Stimulated activated memory B cell treated with anti-CD40 and anti-IgM and Interleukin-4, amounts not matched to agents 10 μg/mL and 1 μg/mL and 100 μg/mL, for 72 hours (primary cell): ENCODE measurements around the gene RNF227.

Experiments used
- ATAC-seq: fragments of 150-1000 bp; cut with Tn5 transposase; 2 replicates; pipeline ENCODE4 v1.10.0; 2021
- H3K27ac Mint-ChIP-seq: one replicate; pipeline ENCODE4 v1.8.0; 2022; ENCODE audit warnings: mild to moderate bottlenecking, mixed read lengths
- H3K27me3 Mint-ChIP-seq: one replicate; pipeline ENCODE4 v1.8.0; 2022; ENCODE audit warnings: mixed read lengths
- H3K36me3 Mint-ChIP-seq: one replicate; pipeline ENCODE4 v1.8.0; 2022; ENCODE audit warnings: mixed read lengths
- H3K4me1 Mint-ChIP-seq: one replicate; pipeline ENCODE4 v1.8.0; 2022; ENCODE audit warnings: mixed read lengths
- H3K4me3 Mint-ChIP-seq: one replicate; pipeline ENCODE4 v1.8.0; 2022; ENCODE audit warnings: mild to moderate bottlenecking, moderate library complexity, mixed read lengths
- H3K9me3 Mint-ChIP-seq: one replicate; pipeline ENCODE4 v1.8.0; 2022; ENCODE audit warnings: mixed read lengths

RNF227 gene

DNA sequence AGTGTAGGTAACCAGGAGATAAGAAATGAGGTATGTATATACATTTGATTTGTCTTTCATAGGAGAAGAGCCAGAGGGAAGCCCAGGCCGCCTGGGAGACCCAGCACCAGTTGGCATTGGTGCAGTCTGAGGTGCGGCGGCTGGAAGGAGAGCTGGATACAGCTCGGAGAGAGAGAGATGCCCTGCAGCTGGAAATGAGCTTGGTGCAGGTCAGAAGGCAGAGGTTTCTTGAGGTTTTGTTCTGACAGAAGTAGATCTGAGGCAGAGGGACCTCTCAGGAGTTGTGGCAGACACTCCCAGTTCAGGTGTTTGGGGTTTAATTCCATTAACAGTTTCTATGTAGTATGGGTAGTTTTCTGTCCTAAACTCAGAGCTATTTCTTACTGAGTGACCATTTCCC is 23.9 kb upstream of the RNF227 start:
- Mint-ChIP-seq H3K4me3 (no peak overlapping the region), H3K36me3 (peaks cover 78% of the 10 kb centered on the region), H3K27me3 (no peaks in the 10 kb centered on the region), H3K27ac (no peak overlapping the region), H3K9me3 (no peaks in the 10 kb centered on the region), H3K4me1 (no peaks in the 10 kb centered on the region)
- no peak for ATAC-seq

DNA sequence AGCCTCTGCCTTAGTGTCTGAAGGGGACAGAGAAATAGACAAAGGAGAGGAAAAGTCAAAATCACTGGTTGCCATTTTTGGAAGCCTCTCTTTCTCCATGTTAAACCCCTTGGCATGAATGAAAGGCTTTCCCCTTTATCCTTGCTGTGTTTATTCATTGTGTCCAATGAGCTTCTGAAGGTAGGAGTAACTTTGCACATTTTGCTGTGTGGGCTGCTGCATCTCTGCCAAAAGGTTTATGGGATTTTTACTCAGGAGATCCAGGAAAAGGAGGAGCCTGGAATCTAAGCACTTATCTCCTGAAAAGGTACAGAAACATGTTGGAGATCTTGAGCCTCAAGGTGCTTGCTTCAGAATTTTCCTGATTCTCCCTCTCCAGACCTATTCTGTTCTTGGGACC is 19.8 kb upstream of the RNF227 start:
- Mint-ChIP-seq H3K9me3 (no peaks in the 10 kb centered on the region), H3K4me3 (no peak overlapping the region), H3K27me3 (no peaks in the 10 kb centered on the region), H3K4me1 (peaks cover 29% of the 10 kb centered on the region), H3K27ac (no peak overlapping the region), H3K36me3 (peaks cover 47% of the 10 kb centered on the region)
- ATAC-seq: no peak

DNA sequence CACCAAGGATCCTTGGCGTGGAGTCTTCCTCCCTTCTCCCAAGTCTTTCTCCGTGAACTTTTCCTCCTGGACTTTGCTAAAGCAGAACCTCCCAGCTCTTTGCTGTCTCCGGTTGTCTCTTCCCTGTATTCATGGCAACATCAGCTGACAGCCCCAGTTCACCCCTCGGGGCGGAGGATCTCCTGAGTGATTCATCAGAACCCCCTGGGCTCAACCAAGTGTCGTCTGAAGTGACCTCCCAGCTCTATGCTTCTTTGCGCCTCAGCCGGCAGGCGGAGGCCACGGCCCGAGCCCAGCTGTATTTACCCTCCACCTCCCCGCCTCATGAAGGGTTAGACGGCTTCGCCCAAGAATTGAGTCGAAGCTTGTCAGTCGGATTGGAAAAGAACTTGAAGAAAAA is 16.9 kb upstream of the RNF227 start:
- H3K4me1 Mint-ChIP-seq: peaks cover 40% of the 10 kb centered on the region
- H3K27me3 Mint-ChIP-seq: no peaks in the 10 kb centered on the region
- peak overlapping the region; percentile 88 for H3K4me3 Mint-ChIP-seq
- no peaks in the 10 kb centered on the region for H3K9me3 Mint-ChIP-seq
- ATAC-seq: no peak
- H3K36me3 Mint-ChIP-seq: peaks cover 31% of the 10 kb centered on the region
- peak overlapping the region; percentile 83 for H3K27ac Mint-ChIP-seq

DNA sequence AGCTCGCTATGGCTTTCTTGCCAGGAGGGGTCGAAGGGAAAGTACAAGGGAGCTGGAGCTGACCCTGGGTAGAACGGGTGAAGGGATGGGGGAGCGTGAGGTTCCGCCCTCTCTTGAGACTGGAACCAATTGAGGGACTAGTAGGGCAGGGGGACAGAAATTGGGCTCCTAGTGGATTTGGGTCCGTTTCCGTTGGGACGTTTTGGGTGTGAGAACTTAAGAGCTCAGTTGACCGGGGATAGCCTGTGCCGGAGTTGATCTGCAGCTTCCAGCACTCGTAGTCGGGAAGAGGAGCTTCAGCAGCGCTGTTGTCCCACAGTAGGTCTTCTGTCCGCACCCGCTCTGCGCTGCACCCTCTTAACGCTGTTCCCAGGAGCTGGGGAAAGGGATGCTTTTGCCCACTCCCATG is 16.4 kb upstream of the RNF227 start:
- peak overlapping the region; percentile 88 for H3K4me3 Mint-ChIP-seq
- peaks cover 34% of the 10 kb centered on the region for H3K36me3 Mint-ChIP-seq
- H3K9me3 Mint-ChIP-seq: no peaks in the 10 kb centered on the region
- ATAC-seq: peak; percentile 32
- no peaks in the 10 kb centered on the region for H3K27me3 Mint-ChIP-seq
- H3K27ac Mint-ChIP-seq: peak overlapping the region; percentile 83
- peaks cover 40% of the 10 kb centered on the region for H3K4me1 Mint-ChIP-seq

DNA sequence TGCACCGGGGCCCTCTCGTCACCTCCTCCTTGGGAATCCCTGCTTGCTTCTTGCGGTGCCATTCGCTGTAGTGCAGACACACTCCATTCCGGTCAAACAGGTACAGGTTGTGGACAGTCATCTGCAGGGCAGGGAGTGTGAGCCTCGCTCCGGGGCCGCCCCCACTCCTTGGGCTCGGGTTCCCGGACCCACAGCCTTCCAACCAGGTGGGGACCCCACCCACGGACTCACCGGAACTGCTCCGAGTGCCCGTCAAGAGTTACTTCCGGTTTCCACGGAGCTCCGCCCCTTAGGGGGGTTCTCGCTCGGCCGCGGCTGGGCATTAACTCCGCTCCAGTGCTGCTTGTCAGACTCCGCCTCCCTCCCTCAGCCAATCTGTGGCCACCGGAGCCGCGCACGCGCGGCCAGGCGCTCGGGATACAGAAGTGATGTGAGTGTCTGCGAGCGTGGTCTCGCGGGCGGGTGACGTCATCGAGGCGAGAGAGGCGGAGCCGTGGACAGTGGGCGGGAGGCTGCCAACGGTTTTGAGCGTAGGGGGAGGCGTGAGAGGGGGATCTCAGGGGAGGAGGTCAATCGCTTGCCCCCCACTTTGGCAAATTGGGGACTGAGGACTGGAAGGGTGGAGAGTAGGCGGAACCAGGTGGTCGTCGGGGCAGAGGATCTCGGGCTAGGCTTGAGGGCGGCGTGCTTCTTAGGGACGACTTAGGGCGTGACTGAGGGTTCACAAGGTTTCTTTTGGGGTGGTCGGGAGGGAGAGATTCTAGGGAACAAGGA is 15.8 kb upstream of the RNF227 start, which contains the start of the genes CNTROB and TRAPPC1:
Gene CNTROB (plus strand): TSS at position 498 of the 774 bp plus-strand sequence. CDS start 874 bp downstream, outside the sequence.
Gene TRAPPC1 (minus strand): TSS at position 238 of the 774 bp plus-strand sequence. CDS start 117 bp downstream, at position 121.
- Mint-ChIP-seq H3K36me3 (peaks cover 28% of the 10 kb centered on the region), H3K9me3 (no peaks in the 10 kb centered on the region), H3K4me1 (peaks cover 40% of the 10 kb centered on the region), H3K27ac (peak within 1 kb of the TSS; percentile 83), H3K4me3 (peak within 1 kb of the TSS; percentile 88), H3K27me3 (no peaks in the 10 kb centered on the region)
- ATAC-seq: peak; percentile 99

DNA sequence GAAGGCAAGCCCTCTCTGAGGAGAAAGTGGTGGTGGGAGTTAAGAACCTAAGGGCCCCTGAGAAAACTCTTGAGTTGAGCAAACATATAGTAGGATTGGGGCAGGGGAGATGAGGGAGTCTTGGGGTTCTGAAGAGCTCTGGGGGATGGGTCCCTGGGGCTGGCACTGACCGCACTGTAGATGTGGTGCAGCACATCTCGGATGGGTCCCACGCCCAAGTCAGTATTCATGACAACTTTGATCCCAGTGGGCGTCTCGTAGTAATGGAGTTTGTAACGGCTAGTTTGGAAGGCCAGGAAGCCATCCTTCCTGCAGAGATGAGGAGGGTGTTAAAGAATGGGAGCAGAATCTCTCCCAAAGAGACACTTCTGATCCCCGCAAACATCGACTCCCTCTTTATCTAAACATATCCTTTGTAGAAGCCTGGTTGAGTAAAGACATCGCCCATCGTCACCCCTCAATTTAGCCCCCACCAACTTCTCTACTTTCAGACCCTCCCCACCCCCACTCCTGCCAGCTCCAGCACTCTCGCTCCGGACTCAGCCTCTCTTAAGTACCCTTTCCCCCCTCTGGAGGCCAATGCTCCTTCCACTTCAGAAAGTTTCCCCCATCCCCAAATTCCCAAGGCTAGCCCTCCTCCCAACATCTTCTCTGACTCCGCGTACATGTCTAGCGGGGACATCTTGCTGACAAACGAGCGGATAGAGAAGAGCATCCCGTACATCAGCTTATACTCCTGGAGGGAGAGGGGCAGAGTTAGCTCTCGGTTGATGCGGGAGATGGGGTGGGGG is 14.9 kb upstream of the RNF227 start:
- H3K27me3 Mint-ChIP-seq: no peaks in the 10 kb centered on the region
- peak overlapping the region; percentile 88 for H3K4me3 Mint-ChIP-seq
- no peak for ATAC-seq
- peaks cover 20% of the 10 kb centered on the region for H3K36me3 Mint-ChIP-seq
- H3K4me1 Mint-ChIP-seq: peaks cover 40% of the 10 kb centered on the region
- H3K9me3 Mint-ChIP-seq: no peaks in the 10 kb centered on the region
- H3K27ac Mint-ChIP-seq: peak overlapping the region; percentile 83

DNA sequence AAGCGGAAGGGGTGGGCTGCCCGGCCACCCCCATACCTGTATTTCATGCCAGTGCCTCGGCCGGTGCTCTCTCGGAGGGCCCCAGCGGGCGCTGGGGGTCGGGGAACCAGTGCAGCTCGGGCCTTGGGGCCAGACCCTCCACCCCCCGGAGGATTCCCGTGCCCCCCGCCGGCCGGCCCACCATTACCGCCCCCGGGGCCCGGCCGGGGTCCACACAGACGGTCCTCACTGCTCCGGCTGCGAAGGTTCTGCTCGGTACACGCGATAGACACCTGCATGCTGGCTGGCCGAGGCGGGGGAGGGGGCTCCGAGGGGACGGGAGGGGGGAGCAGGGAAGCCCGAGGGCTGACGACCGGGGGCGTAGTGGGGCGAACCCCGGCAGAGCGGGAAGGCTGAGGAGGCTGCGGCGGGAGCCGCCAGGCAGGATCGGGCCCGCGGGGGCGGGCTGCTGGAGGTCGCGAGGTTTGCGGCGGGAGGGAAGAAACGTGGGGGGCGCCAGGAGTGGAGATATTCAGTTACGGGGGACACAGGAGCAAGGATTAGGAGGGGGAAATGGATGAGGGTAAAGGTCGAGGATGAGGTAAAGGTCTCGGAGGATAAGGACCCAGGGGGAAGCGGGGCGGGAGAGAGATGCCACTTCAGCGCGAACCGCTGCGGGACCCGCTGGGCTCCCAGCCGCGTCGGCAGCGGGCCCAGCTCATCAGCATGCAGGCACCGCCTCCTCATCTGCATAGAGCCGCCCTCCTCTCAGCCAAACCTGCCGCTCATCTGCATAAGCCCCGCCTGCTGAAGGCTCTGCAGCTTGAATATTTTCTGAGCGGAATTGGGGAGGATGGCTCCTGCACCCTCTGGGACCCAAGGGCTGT is 13.3 kb upstream of the RNF227 start, which contains the start of gene KCNAB3:
Gene KCNAB3 (minus strand): TSS at position 699 of the 866 bp plus-strand sequence. CDS start 421 bp downstream, at position 278.
- peak within 1 kb of the TSS; percentile 83 for H3K27ac Mint-ChIP-seq
- H3K4me1 Mint-ChIP-seq: peaks cover 35% of the 10 kb centered on the region
- H3K4me3 Mint-ChIP-seq: peak within 1 kb of the TSS; percentile 88
- no peaks in the 10 kb centered on the region for H3K27me3 Mint-ChIP-seq
- H3K9me3 Mint-ChIP-seq: no peaks in the 10 kb centered on the region
- peaks cover 13% of the 10 kb centered on the region for H3K36me3 Mint-ChIP-seq
- no peak for ATAC-seq

DNA sequence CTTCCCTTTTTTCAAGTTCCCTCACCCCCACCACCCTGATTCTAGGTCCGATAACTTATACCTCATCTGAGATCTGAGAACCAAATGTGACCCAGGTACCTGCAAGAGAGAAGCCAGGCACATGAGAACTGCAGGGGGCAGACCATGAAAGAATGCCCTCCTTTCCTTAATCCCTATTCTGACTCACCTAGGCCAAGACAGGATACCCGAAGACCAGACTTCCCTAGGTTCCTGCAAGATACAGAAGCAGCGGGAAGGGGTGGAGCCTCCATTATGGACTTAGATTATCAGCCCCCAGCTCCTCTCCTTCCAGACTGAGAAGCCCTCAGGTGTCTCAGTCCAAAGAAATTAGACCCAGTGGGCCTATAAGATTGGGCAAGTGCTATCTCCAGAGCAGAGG is 11.5 kb upstream of the RNF227 start:
- Mint-ChIP-seq H3K4me1 (peaks cover 25% of the 10 kb centered on the region), H3K9me3 (no peaks in the 10 kb centered on the region), H3K27ac (no peak overlapping the region), H3K27me3 (no peaks in the 10 kb centered on the region), H3K4me3 (no peak overlapping the region), H3K36me3 (peaks cover 13% of the 10 kb centered on the region)
- ATAC-seq: no peak

DNA sequence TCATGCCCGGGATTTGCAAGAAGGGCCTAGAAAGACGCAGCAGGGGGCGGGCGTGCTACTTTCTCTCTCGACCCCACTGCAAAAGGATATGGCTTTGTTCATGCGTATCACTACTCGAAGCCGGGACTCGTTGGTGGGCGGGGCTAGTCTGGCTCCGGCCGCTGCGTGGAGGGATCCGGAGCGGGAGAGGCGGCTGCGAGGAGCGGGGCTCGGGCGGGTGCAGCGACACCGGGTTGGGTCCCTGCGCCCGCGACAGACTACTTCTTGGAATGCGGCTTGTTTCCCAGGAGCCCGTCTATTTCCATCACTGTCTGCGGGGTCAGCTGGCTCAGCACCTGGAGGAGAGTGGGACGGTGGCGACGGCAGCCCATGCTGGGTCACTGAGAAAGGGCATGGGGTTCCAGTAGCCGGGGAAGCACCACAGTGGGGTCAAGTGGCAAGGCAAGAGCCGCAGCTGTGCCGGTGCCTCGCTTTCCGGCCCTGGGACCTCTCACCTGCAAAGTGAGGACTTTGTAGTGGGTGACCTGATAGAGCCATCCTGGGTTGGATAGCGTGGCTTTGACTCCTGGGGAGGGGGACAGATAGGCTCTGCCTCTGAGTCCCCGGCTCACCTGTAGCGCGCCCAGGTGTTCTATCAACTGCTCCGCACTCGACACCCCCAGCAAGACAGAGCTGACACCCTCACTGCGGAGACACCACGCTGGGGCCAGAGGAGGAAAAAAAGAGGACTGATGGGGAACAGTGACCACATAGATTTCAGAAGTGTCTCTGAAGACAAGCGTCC is 6.9 kb upstream of the RNF227 start:
- Mint-ChIP-seq H3K36me3 (peaks cover 4% of the 10 kb centered on the region), H3K4me1 (peaks cover 17% of the 10 kb centered on the region), H3K9me3 (no peaks in the 10 kb centered on the region), H3K4me3 (peak overlapping the region; percentile 72), H3K27me3 (no peaks in the 10 kb centered on the region), H3K27ac (peak overlapping the region; percentile 78)
- ATAC-seq: peak; percentile 82

DNA sequence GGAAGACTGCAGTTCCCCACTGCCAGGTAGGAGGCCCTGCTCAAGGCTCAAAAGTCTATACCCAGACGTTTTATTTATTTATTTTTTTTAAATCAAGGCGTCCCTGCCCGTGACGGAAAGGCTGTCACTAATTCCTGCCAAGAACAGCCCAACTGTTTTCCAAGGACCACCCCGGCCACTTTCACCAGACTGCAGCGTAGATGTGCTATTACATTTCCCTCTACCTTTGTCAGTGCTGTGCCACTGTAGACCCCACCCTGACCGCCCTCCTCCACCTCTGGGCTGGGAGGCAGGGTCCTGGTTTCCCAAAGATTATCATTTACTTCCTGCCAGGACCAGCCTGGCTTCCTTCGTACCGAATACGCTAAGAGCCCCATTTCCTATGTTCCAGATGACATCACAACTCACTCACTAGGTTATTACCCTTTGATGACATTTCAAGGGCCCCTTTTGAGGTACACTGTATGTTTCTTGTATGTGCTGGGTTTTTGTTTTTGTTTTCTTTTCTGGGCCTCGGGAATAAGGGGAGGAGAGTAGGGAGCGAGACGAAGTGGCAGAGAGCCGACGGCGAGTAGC is 6.3 kb upstream of the RNF227 start:
- H3K27ac Mint-ChIP-seq: peak overlapping the region; percentile 78
- peaks cover 17% of the 10 kb centered on the region for H3K4me1 Mint-ChIP-seq
- peak overlapping the region; percentile 72 for H3K4me3 Mint-ChIP-seq
- no peaks in the 10 kb centered on the region for H3K9me3 Mint-ChIP-seq
- no peak for ATAC-seq
- no peaks in the 10 kb centered on the region for H3K36me3 Mint-ChIP-seq
- H3K27me3 Mint-ChIP-seq: no peaks in the 10 kb centered on the region

DNA sequence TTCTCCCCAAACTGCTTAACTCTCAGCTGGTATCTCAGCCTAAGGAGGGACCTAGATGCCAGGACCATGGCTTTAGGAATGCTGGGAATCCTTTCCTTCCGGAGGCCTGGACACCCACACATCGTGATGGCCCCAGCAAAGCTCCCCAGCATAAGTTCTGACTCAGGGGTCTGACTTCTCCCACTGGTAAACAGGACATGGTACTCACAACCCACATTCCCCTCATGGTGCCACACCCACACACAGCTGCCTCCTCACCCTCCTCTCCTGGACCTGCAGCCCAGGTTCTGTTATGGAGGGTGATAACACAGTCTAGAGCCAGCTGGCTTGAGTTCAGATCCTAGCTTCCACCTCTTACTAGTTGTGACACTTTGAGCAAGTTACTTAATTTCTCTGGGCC is 719 bp upstream of the RNF227 start:
- no peaks in the 10 kb centered on the region for H3K9me3 Mint-ChIP-seq
- H3K4me1 Mint-ChIP-seq: peaks cover 22% of the 10 kb centered on the region
- no peaks in the 10 kb centered on the region for H3K27me3 Mint-ChIP-seq
- no peak for ATAC-seq
- peak overlapping the region; percentile 86 for H3K27ac Mint-ChIP-seq
- no peaks in the 10 kb centered on the region for H3K36me3 Mint-ChIP-seq
- H3K4me3 Mint-ChIP-seq: peak overlapping the region; percentile 99

DNA sequence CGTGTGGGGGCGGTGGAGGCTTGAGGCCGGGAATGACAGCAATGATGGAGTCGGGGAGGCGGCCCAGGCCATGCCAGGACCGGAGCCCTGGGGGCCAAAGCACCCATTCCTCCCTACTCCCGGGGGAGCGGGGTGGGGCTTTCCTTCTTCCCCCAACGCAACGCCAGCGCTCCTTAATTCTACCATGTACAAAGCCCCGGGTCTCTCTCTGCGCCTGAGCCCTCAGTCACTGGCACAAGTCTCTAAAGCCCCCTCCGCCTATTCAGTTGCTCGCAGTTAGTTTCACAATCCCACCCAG is 245 bp upstream of the RNF227 start:
- no peaks in the 10 kb centered on the region for H3K36me3 Mint-ChIP-seq
- H3K9me3 Mint-ChIP-seq: no peaks in the 10 kb centered on the region
- peaks cover 19% of the 10 kb centered on the region for H3K4me1 Mint-ChIP-seq
- no peaks in the 10 kb centered on the region for H3K27me3 Mint-ChIP-seq
- H3K27ac Mint-ChIP-seq: peak overlapping the region; percentile 86
- ATAC-seq: peak; percentile 51
- peak overlapping the region; percentile 99 for H3K4me3 Mint-ChIP-seq

DNA sequence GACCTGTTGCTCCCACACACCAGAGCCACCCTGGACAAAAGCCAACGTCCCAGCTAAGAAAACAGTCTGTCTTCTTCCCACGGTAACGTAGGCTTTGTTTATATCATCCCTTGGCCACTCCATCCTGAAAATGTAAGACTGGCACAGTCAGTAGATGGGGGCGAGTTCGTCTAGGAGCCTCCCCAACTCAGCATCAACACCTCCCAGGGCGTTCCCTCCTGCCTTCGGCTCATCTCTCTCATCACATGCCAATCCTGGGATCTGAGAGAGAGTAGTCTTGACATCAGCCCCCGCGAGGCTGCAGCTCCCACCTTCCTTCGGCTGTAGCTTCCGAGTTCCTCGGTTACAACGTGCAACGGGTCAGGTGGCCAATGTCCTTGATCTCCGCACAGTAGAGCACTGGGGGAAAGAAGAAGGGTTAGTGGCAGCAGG is 894 bp downstream of the RNF227 start:
- Mint-ChIP-seq H3K27ac (peak overlapping the region; percentile 86), H3K4me3 (peak overlapping the region; percentile 99), H3K4me1 (peaks cover 19% of the 10 kb centered on the region), H3K27me3 (no peaks in the 10 kb centered on the region), H3K9me3 (no peaks in the 10 kb centered on the region), H3K36me3 (peaks cover 11% of the 10 kb centered on the region)
- peak; percentile 47 for ATAC-seq

DNA sequence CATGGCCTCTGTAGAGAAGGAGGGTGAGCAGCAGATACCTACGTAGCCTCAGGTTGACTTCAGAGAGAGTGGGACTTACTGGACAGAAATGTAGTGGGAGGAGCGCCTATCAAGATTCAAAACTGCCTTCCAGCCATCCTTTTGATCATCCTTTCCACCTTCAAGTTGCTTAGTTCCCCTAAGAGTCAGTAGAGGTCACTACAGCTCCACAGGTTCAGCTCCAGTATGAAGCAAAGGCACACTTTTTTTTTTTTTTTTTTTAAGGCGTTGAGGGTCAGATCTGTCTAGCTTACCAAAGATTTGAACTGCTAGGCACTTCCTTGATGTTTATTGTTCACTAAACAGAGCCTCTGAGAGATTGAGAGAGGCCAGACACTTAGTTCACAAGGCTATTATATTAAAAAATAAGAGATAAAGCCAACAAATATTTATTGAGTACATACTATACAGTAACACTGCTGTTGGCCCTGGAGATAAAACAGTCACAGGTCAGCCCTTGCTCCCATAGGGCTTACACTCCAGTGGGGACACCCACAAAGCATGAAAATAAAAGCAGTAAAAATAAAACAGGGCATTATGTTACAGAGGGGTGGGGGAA is 3.1 kb downstream of the RNF227 start:
- H3K36me3 Mint-ChIP-seq: peaks cover 26% of the 10 kb centered on the region
- H3K27me3 Mint-ChIP-seq: no peaks in the 10 kb centered on the region
- H3K4me1 Mint-ChIP-seq: peaks cover 19% of the 10 kb centered on the region
- H3K4me3 Mint-ChIP-seq: no peak overlapping the region
- no peaks in the 10 kb centered on the region for H3K9me3 Mint-ChIP-seq
- no peak overlapping the region for H3K27ac Mint-ChIP-seq
- ATAC-seq: peak; percentile 44
